ENCODE results near the gene PRSS23.

The PRSS23 gene

GRCh38 chr11:86800960-86801272, 574 bp downstream of the PRSS23 start:
- Histone ChIP-seq H3K27me3 (ENCODE audit: control insufficient read depth in 2 of 2, insufficient read depth in 2 of 2, low read length in 2 of 2) (no peaks in the 10 kb centered on the region), H3K4me3 (ENCODE audit: low read length in 2 of 2) (peak overlapping the region; percentile 80 to 83), H3K9me3 (ENCODE audit: control insufficient read depth in 2 of 2, low read length in 2 of 2) (no peaks in the 10 kb centered on the region), H3K4me1 (ENCODE audit: control insufficient read depth in 2 of 2, insufficient read depth in 2 of 2, low read length in 2 of 2) (peaks cover 4 to 5% of the 10 kb centered on the region in 2 donors), H3K9ac (ENCODE audit: low read depth in 1 of 2, low read length in 2 of 2) (peak overlapping the region; percentile 52 to 86), H3K27ac (ENCODE audit: low read depth in 2 of 2, low read length in 2 of 2) (peak overlapping the region; percentile 26 to 52), H3K36me3 (ENCODE audit: control insufficient read depth in 2 of 2, insufficient read depth in 2 of 2, low read length in 2 of 2) (no peaks in the 10 kb centered on the region)

GRCh38 chr11:86801364-86801763, 1.0 kb downstream of the PRSS23 start:
- Histone ChIP-seq H3K4me1 (ENCODE audit: control insufficient read depth in 2 of 2, insufficient read depth in 2 of 2, low read length in 2 of 2) (peaks cover 4 to 5% of the 10 kb centered on the region in 2 donors), H3K36me3 (ENCODE audit: control insufficient read depth in 2 of 2, insufficient read depth in 2 of 2, low read length in 2 of 2) (no peaks in the 10 kb centered on the region), H3K9ac (ENCODE audit: low read depth in 1 of 2, low read length in 2 of 2) (peak overlapping the region; percentile 52 to 86), H3K9me3 (ENCODE audit: control insufficient read depth in 2 of 2, low read length in 2 of 2) (no peaks in the 10 kb centered on the region), H3K27me3 (ENCODE audit: control insufficient read depth in 2 of 2, insufficient read depth in 2 of 2, low read length in 2 of 2) (no peaks in the 10 kb centered on the region), H3K27ac (ENCODE audit: low read depth in 2 of 2, low read length in 2 of 2) (peak overlapping the region in 1 of 2 donors; percentile 26), H3K4me3 (ENCODE audit: low read length in 2 of 2) (peak overlapping the region; percentile 80 to 83)

GRCh38 chr11:86802146-86802545, 1.8 kb downstream of the PRSS23 start:
- no peaks in the 10 kb centered on the region for H3K27me3 ChIP-seq (ENCODE audit: control insufficient read depth in 2 of 2, insufficient read depth in 2 of 2, low read length in 2 of 2)
- H3K9me3 ChIP-seq (ENCODE audit: control insufficient read depth in 2 of 2, low read length in 2 of 2), result no peaks in the 10 kb centered on the region
- H3K4me3 ChIP-seq (ENCODE audit: low read length in 2 of 2), result peak overlapping the region; percentile 80 to 83
- H3K27ac ChIP-seq (ENCODE audit: low read depth in 2 of 2, low read length in 2 of 2), result no peak overlapping the region
- peak overlapping the region; percentile 1 to 18 for H3K9ac ChIP-seq (ENCODE audit: low read depth in 1 of 2, low read length in 2 of 2)
- H3K4me1 ChIP-seq (ENCODE audit: control insufficient read depth in 2 of 2, insufficient read depth in 2 of 2, low read length in 2 of 2), result peaks cover 4 to 5% of the 10 kb centered on the region in 2 donors
- no peaks in the 10 kb centered on the region for H3K36me3 ChIP-seq (ENCODE audit: control insufficient read depth in 2 of 2, insufficient read depth in 2 of 2, low read length in 2 of 2)

GRCh38 chr11:86802601-86803051, 2.3 kb downstream of the PRSS23 start:
- Histone ChIP-seq H3K4me1 (ENCODE audit: control insufficient read depth in 2 of 2, insufficient read depth in 2 of 2, low read length in 2 of 2) (peaks cover 4 to 5% of the 10 kb centered on the region in 2 donors), H3K27me3 (ENCODE audit: control insufficient read depth in 2 of 2, insufficient read depth in 2 of 2, low read length in 2 of 2) (no peaks in the 10 kb centered on the region), H3K27ac (ENCODE audit: low read depth in 2 of 2, low read length in 2 of 2) (no peak overlapping the region), H3K9me3 (ENCODE audit: control insufficient read depth in 2 of 2, low read length in 2 of 2) (no peaks in the 10 kb centered on the region), H3K36me3 (ENCODE audit: control insufficient read depth in 2 of 2, insufficient read depth in 2 of 2, low read length in 2 of 2) (no peaks in the 10 kb centered on the region), H3K9ac (ENCODE audit: low read depth in 1 of 2, low read length in 2 of 2) (peak overlapping the region in 1 of 2 donors; percentile 1), H3K4me3 (ENCODE audit: low read length in 2 of 2) (peak overlapping the region; percentile 6 to 80)

- Histone ChIP-seq H3K4me1 (ENCODE audit: control insufficient read depth in 2 of 2, insufficient read depth in 2 of 2, low read length in 2 of 2) (peaks cover 4 to 5% of the 10 kb centered on the region in 2 donors), H3K4me3 (ENCODE audit: low read length in 2 of 2) (no peak overlapping the region), H3K27ac (ENCODE audit: low read depth in 2 of 2, low read length in 2 of 2) (no peak overlapping the region)
Observed at GRCh38 chr11:86803136-86804045, 3.0 kb downstream of the PRSS23 start.

GRCh38 chr11:86804951-86805350, 4.6 kb downstream of the PRSS23 start:
- no peaks in the 10 kb centered on the region for H3K27me3 ChIP-seq (ENCODE audit: control insufficient read depth in 2 of 2, insufficient read depth in 2 of 2, low read length in 2 of 2)
- H3K4me3 ChIP-seq (ENCODE audit: low read length in 2 of 2), result no peak overlapping the region
- H3K36me3 ChIP-seq (ENCODE audit: control insufficient read depth in 2 of 2, insufficient read depth in 2 of 2, low read length in 2 of 2), result no peaks in the 10 kb centered on the region
- no peak overlapping the region for H3K27ac ChIP-seq (ENCODE audit: low read depth in 2 of 2, low read length in 2 of 2)
- no peaks in the 10 kb centered on the region for H3K9me3 ChIP-seq (ENCODE audit: control insufficient read depth in 2 of 2, low read length in 2 of 2)
- H3K9ac ChIP-seq (ENCODE audit: low read depth in 1 of 2, low read length in 2 of 2), result no peak overlapping the region
- peaks cover under 1 to 5% of the 10 kb centered on the region in 2 donors for H3K4me1 ChIP-seq (ENCODE audit: control insufficient read depth in 2 of 2, insufficient read depth in 2 of 2, low read length in 2 of 2)

More at GRCh38 chr11:86803136-86804045, 3.0 kb downstream of the PRSS23 start:
- no peaks in the 10 kb centered on the region for H3K27me3 ChIP-seq (ENCODE audit: control insufficient read depth in 2 of 2, insufficient read depth in 2 of 2, low read length in 2 of 2)
- H3K9ac ChIP-seq (ENCODE audit: low read depth in 1 of 2, low read length in 2 of 2), result no peak overlapping the region
- no peaks in the 10 kb centered on the region for H3K36me3 ChIP-seq (ENCODE audit: control insufficient read depth in 2 of 2, insufficient read depth in 2 of 2, low read length in 2 of 2)
- no peaks in the 10 kb centered on the region for H3K9me3 ChIP-seq (ENCODE audit: control insufficient read depth in 2 of 2, low read length in 2 of 2)

GRCh38 chr11:86805873-86806310, 5.5 kb downstream of the PRSS23 start:
- Histone ChIP-seq H3K36me3 (ENCODE audit: control insufficient read depth in 2 of 2, insufficient read depth in 2 of 2, low read length in 2 of 2) (no peaks in the 10 kb centered on the region), H3K4me3 (ENCODE audit: low read length in 2 of 2) (no peak overlapping the region), H3K4me1 (ENCODE audit: control insufficient read depth in 2 of 2, insufficient read depth in 2 of 2, low read length in 2 of 2) (peaks cover 0 to 2% of the 10 kb centered on the region in 2 donors), H3K27ac (ENCODE audit: low read depth in 2 of 2, low read length in 2 of 2) (no peak overlapping the region), H3K9ac (ENCODE audit: low read depth in 1 of 2, low read length in 2 of 2) (no peak overlapping the region), H3K9me3 (ENCODE audit: control insufficient read depth in 2 of 2, low read length in 2 of 2) (no peaks in the 10 kb centered on the region), H3K27me3 (ENCODE audit: control insufficient read depth in 2 of 2, insufficient read depth in 2 of 2, low read length in 2 of 2) (no peaks in the 10 kb centered on the region)

GRCh38 chr11:86806903-86807302, 6.6 kb downstream of the PRSS23 start:
- Histone ChIP-seq H3K9ac (ENCODE audit: low read depth in 1 of 2, low read length in 2 of 2) (no peak overlapping the region), H3K27ac (ENCODE audit: low read depth in 2 of 2, low read length in 2 of 2) (no peak overlapping the region), H3K4me1 (ENCODE audit: control insufficient read depth in 2 of 2, insufficient read depth in 2 of 2, low read length in 2 of 2) (no peaks in the 10 kb centered on the region), H3K27me3 (ENCODE audit: control insufficient read depth in 2 of 2, insufficient read depth in 2 of 2, low read length in 2 of 2) (no peaks in the 10 kb centered on the region), H3K9me3 (ENCODE audit: control insufficient read depth in 2 of 2, low read length in 2 of 2) (no peaks in the 10 kb centered on the region), H3K36me3 (ENCODE audit: control insufficient read depth in 2 of 2, insufficient read depth in 2 of 2, low read length in 2 of 2) (no peaks in the 10 kb centered on the region), H3K4me3 (ENCODE audit: low read length in 2 of 2) (no peak overlapping the region)

- no peaks in the 10 kb centered on the region for H3K36me3 ChIP-seq (ENCODE audit: control insufficient read depth in 2 of 2, insufficient read depth in 2 of 2, low read length in 2 of 2)
- H3K27me3 ChIP-seq (ENCODE audit: control insufficient read depth in 2 of 2, insufficient read depth in 2 of 2, low read length in 2 of 2), result no peaks in the 10 kb centered on the region
- H3K9me3 ChIP-seq (ENCODE audit: control insufficient read depth in 2 of 2, low read length in 2 of 2), result no peaks in the 10 kb centered on the region
- H3K27ac ChIP-seq (ENCODE audit: low read depth in 2 of 2, low read length in 2 of 2), result no peak overlapping the region
- H3K4me3 ChIP-seq (ENCODE audit: low read length in 2 of 2), result no peak overlapping the region
- no peaks in the 10 kb centered on the region for H3K4me1 ChIP-seq (ENCODE audit: control insufficient read depth in 2 of 2, insufficient read depth in 2 of 2, low read length in 2 of 2)
- H3K9ac ChIP-seq (ENCODE audit: low read depth in 1 of 2, low read length in 2 of 2), result no peak overlapping the region
Observed at GRCh38 chr11:86807360-86807759, 7.0 kb downstream of the PRSS23 start.

GRCh38 chr11:86809561-86809960, 9.2 kb downstream of the PRSS23 start:
- Histone ChIP-seq H3K27ac (ENCODE audit: low read depth in 2 of 2, low read length in 2 of 2) (no peak overlapping the region), H3K4me3 (ENCODE audit: low read length in 2 of 2) (no peak overlapping the region), H3K36me3 (ENCODE audit: control insufficient read depth in 2 of 2, insufficient read depth in 2 of 2, low read length in 2 of 2) (no peaks in the 10 kb centered on the region), H3K9ac (ENCODE audit: low read depth in 1 of 2, low read length in 2 of 2) (no peak overlapping the region), H3K27me3 (ENCODE audit: control insufficient read depth in 2 of 2, insufficient read depth in 2 of 2, low read length in 2 of 2) (no peaks in the 10 kb centered on the region), H3K9me3 (ENCODE audit: control insufficient read depth in 2 of 2, low read length in 2 of 2) (no peaks in the 10 kb centered on the region), H3K4me1 (ENCODE audit: control insufficient read depth in 2 of 2, insufficient read depth in 2 of 2, low read length in 2 of 2) (no peaks in the 10 kb centered on the region)
